ENCODE measurements around the gene USP47.
A peak's percentile ranks its signal among the peaks of the same experiment; 100 is the strongest.

The USP47 gene

GRCh38 chr11:11976481-11977127 lies 134.8 kb downstream of the USP47 start:
- peaks cover 55% of the 10 kb centered on the region for H3K4me1 Mint-ChIP-seq
- no peaks in the 10 kb centered on the region for H3K9me3 Mint-ChIP-seq
- no peak for DNase-seq
- peak overlapping the region; percentile 85 for H3K27ac Mint-ChIP-seq
- TF ChIP-seq, protein P1, sequence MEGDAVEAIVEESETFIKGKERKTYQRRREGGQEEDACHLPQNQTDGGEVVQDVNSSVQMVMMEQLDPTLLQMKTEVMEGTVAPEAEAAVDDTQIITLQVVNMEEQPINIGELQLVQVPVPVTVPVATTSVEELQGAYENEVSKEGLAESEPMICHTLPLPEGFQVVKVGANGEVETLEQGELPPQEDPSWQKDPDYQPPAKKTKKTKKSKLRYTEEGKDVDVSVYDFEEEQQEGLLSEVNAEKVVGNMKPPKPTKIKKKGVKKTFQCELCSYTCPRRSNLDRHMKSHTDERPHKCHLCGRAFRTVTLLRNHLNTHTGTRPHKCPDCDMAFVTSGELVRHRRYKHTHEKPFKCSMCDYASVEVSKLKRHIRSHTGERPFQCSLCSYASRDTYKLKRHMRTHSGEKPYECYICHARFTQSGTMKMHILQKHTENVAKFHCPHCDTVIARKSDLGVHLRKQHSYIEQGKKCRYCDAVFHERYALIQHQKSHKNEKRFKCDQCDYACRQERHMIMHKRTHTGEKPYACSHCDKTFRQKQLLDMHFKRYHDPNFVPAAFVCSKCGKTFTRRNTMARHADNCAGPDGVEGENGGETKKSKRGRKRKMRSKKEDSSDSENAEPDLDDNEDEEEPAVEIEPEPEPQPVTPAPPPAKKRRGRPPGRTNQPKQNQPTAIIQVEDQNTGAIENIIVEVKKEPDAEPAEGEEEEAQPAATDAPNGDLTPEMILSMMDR (IDR thresholded peaks at IDR 0.05), result no peak
- no peak overlapping the region for H3K4me3 Mint-ChIP-seq
- H3K27me3 Mint-ChIP-seq (ENCODE audit: low read depth, poor library complexity), result peaks cover 5% of the 10 kb centered on the region
- no peaks in the 10 kb centered on the region for H3K36me3 Mint-ChIP-seq (ENCODE audit: low read depth)

DNA sequence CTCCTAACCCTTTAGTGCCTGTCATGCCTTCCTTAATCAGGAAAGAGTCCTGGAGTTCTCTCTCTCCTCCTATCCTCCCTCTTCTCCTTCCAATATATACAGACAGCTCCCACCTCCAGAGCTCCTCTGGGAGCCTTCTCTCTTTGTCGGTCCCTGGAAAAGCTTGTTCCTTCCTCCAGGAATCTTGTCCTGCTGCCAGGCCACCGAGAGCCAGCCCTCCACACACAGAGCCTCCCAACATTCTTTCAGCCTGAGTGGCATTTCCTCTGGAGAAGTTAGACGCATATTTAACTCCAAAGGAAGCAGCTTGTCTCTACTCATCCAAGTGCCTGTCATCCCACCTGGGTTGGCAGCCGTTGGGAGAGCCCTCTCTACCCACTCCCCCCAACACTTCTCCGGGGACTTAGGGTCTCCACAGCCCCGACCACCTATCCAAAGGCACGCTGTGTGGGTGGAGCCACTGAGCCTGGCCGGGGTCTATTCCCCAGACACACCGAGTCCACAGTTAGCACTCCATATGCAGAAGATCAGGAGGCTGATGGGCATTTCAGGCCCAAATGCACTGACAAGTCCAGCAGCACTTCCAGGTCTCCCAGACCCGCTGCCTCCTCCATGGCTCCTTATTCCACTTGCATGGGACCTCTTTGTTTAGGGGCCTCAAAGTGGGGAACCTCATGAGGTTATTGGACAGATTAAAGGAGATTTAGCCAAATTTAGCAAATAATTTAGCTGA lies 135.6 kb downstream of the USP47 start:
- H3K27me3 Mint-ChIP-seq (ENCODE audit: low read depth, poor library complexity), result peaks cover 5% of the 10 kb centered on the region
- peak overlapping the region; percentile 85 for H3K27ac Mint-ChIP-seq
- H3K4me3 Mint-ChIP-seq, result no peak overlapping the region
- H3K4me1 Mint-ChIP-seq, result peaks cover 47% of the 10 kb centered on the region
- TF ChIP-seq, protein P1 (IDR thresholded peaks at IDR 0.05), result no peak
- no peaks in the 10 kb centered on the region for H3K36me3 Mint-ChIP-seq (ENCODE audit: low read depth)
- no peaks in the 10 kb centered on the region for H3K9me3 Mint-ChIP-seq
- DNase-seq, result no peak

- DNase-seq, result no peak
- H3K9me3 Mint-ChIP-seq, result no peaks in the 10 kb centered on the region
- TF ChIP-seq, protein P1 (IDR thresholded peaks at IDR 0.05), result no peak
- H3K27ac Mint-ChIP-seq, result no peak overlapping the region
- H3K4me1 Mint-ChIP-seq, result peaks cover 39% of the 10 kb centered on the region
- no peak overlapping the region for H3K4me3 Mint-ChIP-seq
- no peaks in the 10 kb centered on the region for H3K36me3 Mint-ChIP-seq (ENCODE audit: low read depth)
- peaks cover 5% of the 10 kb centered on the region for H3K27me3 Mint-ChIP-seq (ENCODE audit: low read depth, poor library complexity)
Measured at GRCh38 chr11:11978098-11978637, 136.4 kb downstream of the USP47 start.

GRCh38 chr11:11978792-11979487 lies 137.2 kb downstream of the USP47 start:
- Mint-ChIP-seq H3K27me3 (ENCODE audit: low read depth, poor library complexity) (peaks cover 5% of the 10 kb centered on the region), H3K4me3 (no peak overlapping the region), H3K27ac (no peak overlapping the region), H3K36me3 (ENCODE audit: low read depth) (no peaks in the 10 kb centered on the region), H3K4me1 (peaks cover 32% of the 10 kb centered on the region), H3K9me3 (no peaks in the 10 kb centered on the region)
- no peak for DNase-seq
- TF ChIP-seq, protein P1 (IDR thresholded peaks at IDR 0.05), result no peak

GRCh38 chr11:11979488-11980117 lies 137.8 kb downstream of the USP47 start:
- Mint-ChIP-seq H3K27ac (peak overlapping the region; percentile 12), H3K4me1 (peaks cover 32% of the 10 kb centered on the region), H3K27me3 (ENCODE audit: low read depth, poor library complexity) (peaks cover 5% of the 10 kb centered on the region), H3K4me3 (no peak overlapping the region), H3K36me3 (ENCODE audit: low read depth) (no peaks in the 10 kb centered on the region), H3K9me3 (no peaks in the 10 kb centered on the region)
- no peak for DNase-seq
- TF ChIP-seq, protein P1 (IDR thresholded peaks at IDR 0.05), result no peak
